Measurements from ENCODE around the gene SP3. TPM values are rescaled to one million over a fixed set of nuclear protein-coding genes. Genes with fewer than 3 reads are reported as not detected.

The SP3 gene
- total RNA-seq, 4 donors from 2014 or later, result 91.6 to 135 (median 131) TPM

DNA sequence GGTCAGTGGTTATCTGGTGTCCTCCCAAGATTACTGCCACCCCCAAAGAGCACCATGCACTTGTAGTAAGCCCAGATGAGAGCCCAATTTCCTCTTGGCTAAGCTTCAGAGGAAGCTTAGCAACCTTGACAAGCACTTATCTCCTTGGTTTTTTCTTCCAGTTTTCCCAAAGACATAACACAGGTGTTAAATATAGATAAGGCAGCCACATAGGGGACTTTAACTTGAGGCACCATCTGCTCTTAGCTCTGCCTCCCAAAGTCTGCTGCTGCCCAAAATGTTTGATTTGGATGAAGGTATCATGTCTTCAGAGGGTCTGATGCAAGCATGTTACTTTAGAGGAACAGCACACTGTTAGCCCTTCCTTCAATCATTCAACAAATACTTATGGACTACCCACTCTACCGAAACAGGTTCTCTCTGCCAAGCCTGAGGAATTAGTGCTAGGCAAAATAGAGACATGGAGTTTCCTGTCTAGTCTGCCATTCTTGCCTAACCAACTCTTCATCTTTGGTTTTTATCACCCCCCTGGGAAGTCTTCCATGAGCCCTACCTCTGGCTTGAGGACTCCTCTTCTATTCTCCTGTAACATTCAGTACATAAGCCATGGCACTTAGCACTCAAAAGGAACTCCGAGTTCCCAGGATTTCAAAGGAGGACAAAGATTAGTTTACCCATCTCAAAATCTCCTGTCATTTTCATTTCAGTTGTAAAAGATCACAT lies 73.7 kb downstream of the SP3 start:
- no peak for TF ChIP-seq CTCF (IDR thresholded peaks at IDR 0.05; ENCODE audit: low read depth)

DNA sequence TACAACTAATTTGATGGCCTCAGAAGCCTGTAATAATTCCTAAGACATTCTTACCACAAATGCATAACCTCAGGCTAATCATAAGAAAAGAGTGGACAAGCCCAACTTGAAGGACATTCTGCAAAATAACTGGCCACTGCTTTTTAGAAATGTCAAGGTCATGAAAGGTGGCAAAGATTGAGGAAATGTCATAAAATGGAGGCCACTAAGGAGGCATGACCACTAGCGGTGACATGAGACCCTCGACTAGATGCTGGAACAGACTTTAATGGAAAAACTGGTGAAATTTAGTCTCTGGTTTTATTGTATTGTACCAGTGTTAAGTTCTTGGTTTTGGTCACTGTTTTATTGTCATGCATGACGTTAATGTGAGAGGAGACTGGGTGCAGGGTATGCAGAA lies 78.6 kb downstream of the SP3 start:
- TF ChIP-seq CTCF (IDR thresholded peaks at IDR 0.05; ENCODE audit: low read depth), result no peak

DNA sequence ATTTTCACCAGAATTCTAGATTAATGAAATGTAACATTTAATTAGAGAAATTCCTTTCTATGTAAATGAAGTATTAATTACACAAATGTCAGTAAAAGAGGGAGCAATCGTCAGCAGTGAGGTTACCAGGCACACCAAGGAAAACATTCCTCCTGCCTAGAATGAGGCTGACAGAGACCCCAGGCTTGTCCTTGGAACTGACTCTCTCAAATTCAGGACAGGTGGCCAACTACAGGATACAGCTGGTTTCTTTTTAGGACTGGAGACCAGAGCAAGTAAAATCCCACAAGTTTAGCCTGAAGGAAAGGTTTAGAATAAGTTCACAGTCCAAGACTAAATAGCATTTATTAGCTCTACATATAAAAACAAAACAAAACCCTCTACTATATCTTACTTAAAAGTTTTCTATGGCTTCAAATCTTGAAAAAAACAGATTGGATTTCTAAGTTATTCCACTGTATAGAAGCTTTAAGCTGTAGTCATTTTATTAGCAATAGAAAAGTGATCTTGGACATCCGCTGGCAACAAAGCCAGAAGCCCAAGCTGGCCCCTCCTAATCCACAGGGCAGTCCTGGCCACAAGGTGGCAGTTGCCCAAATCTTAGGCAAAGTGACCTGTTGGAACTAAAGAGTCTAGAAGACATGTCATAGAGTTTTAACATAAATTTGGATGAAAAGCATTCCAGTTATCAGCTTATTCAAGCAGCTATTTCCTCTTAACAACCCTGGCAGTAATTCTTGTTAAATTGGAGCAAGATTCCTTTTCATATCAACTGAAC lies 81.0 kb downstream of the SP3 start:
- no peak for TF ChIP-seq CTCF (IDR thresholded peaks at IDR 0.05; ENCODE audit: low read depth)

DNA sequence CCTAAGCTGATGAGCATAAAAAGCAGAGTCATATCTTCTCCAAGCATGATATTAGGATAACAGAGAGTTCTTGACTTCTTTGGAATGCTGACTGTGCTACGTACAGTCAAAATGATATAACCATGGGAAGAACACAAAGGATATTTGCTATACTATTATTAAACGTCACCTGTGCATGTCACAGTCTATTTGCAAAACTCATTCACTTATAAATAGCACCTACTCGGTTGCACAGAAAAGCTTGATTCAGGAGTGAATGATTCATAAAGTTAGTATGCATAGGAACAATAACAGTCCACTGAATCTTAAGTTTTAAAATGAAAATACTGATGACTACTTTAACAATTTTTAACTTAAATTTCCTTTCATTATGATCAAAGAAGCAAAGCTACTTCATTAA lies 83.3 kb downstream of the SP3 start:
- TF ChIP-seq CTCF (IDR thresholded peaks at IDR 0.05; ENCODE audit: low read depth), result no peak

- no peak for TF ChIP-seq CTCF (IDR thresholded peaks at IDR 0.05; ENCODE audit: low read depth)
Measured at GRCh38 chr2:173881461-173881860, 83.7 kb downstream of the SP3 start.

- TF ChIP-seq CTCF (IDR thresholded peaks at IDR 0.05; ENCODE audit: low read depth), result no peak
Measured at GRCh38 chr2:173880561-173880960, 84.6 kb downstream of the SP3 start.

DNA sequence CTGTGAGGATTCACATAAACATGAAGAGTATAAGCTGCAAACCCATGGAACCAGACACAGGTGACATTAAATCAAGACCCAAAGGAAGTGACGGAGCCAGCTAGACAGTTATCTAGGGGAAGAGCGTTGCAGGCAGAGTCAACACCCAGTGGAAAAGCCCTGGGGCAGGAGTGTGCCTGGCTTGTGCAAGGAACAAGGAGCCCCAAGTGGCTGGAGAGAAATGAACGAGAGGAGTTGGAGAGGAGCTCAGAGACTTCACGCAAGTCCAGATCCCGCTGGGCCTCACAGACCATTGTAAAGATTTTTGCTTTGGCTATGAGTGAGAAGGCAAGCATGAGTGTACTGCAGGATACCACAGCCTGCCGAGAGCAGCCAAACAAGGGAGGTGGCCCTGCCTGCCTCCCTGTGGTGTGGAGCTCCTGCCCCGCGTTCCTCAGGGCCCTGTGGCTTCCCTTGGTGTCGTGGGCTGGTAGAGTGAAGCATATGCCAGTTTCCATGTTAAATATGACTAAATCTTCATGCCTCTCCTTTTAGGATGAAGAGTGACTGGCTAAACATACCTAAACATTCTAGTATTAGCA lies 88.2 kb downstream of the SP3 start:
- no peak for TF ChIP-seq CTCF (IDR thresholded peaks at IDR 0.05; ENCODE audit: low read depth)

All from subcutaneous adipose tissue (tissue), 4 donors.